ENCODE measurements around the gene ANGPTL1. TPM values are rescaled to one million over a fixed set of nuclear protein-coding genes. Genes with fewer than 3 reads are reported as not detected.

Gene ANGPTL1
- polyA plus RNA-seq, 1 experiment = 0.28 TPM

- CTCF ChIA-PET = interaction anchor here (1.5 kb wide), 1 partner anchor 133 kb away, joined by 4 read pairs; no protein-coding TSS in a partner anchor
- DNase-seq (ENCODE audit: low read depth) = peak; percentile 21
- no peaks in the 10 kb centered on the region for H3K27me3 ChIP-seq (ENCODE audit: control insufficient read depth, insufficient read depth, low read length)
- TF ChIP-seq, protein P1, sequence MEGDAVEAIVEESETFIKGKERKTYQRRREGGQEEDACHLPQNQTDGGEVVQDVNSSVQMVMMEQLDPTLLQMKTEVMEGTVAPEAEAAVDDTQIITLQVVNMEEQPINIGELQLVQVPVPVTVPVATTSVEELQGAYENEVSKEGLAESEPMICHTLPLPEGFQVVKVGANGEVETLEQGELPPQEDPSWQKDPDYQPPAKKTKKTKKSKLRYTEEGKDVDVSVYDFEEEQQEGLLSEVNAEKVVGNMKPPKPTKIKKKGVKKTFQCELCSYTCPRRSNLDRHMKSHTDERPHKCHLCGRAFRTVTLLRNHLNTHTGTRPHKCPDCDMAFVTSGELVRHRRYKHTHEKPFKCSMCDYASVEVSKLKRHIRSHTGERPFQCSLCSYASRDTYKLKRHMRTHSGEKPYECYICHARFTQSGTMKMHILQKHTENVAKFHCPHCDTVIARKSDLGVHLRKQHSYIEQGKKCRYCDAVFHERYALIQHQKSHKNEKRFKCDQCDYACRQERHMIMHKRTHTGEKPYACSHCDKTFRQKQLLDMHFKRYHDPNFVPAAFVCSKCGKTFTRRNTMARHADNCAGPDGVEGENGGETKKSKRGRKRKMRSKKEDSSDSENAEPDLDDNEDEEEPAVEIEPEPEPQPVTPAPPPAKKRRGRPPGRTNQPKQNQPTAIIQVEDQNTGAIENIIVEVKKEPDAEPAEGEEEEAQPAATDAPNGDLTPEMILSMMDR (IDR thresholded peaks at IDR 0.05; ENCODE audit: insufficient read depth, low read depth, low read length) = no peak
- POLR2A ChIA-PET = interaction anchor here (0.6 kb wide), 1 partner anchor 313 kb away, joined by 3 read pairs; no protein-coding TSS in a partner anchor
- H3K4me3 ChIP-seq (ENCODE audit: low read depth, low read length) = no peak overlapping the region
- no peaks in the 10 kb centered on the region; the same call in 1 of the 2 replicates for H3K36me3 ChIP-seq (ENCODE audit: control insufficient read depth, insufficient read depth, low read length)
Measured at GRCh38 chr1:178869119-178869697, 1.7 kb downstream of the ANGPTL1 start.

GRCh38 chr1:178868706-178869105, 2.2 kb downstream of the ANGPTL1 start:
- Histone ChIP-seq H3K36me3 (ENCODE audit: control insufficient read depth, insufficient read depth, low read length) (no peaks in the 10 kb centered on the region; the same call in 1 of the 2 replicates), H3K4me3 (ENCODE audit: low read depth, low read length) (no peak overlapping the region), H3K27me3 (ENCODE audit: control insufficient read depth, insufficient read depth, low read length) (no peaks in the 10 kb centered on the region)
- TF ChIP-seq, protein P1 (IDR thresholded peaks at IDR 0.05; ENCODE audit: insufficient read depth, low read depth, low read length) = no peak
- no peak for DNase-seq (ENCODE audit: low read depth)
- POLR2A ChIA-PET = interaction anchor here (0.6 kb wide), 1 partner anchor 314 kb away, joined by 3 read pairs; no protein-coding TSS in a partner anchor
- CTCF ChIA-PET = interaction anchor here (1.5 kb wide), 2 partner anchors 134 to 326 kb away, joined by 3 to 4 read pairs; no protein-coding TSS in a partner anchor

GRCh38 chr1:178867670-178868069, 3.2 kb downstream of the ANGPTL1 start:
- TF ChIP-seq, protein P1 (IDR thresholded peaks at IDR 0.05; ENCODE audit: insufficient read depth, low read depth, low read length) = no peak
- H3K4me3 ChIP-seq (ENCODE audit: low read depth, low read length) = no peak overlapping the region
- POLR2A ChIA-PET = no interaction called here
- H3K36me3 ChIP-seq (ENCODE audit: control insufficient read depth, insufficient read depth, low read length) = no peaks in the 10 kb centered on the region; the same call in 1 of the 2 replicates
- no peak for DNase-seq (ENCODE audit: low read depth)
- H3K27me3 ChIP-seq (ENCODE audit: control insufficient read depth, insufficient read depth, low read length) = no peaks in the 10 kb centered on the region
- CTCF ChIA-PET = interaction anchor here (1.5 kb wide), 2 partner anchors 135 to 325 kb away, joined by 3 to 4 read pairs; no protein-coding TSS in a partner anchor

- H3K4me3 ChIP-seq (ENCODE audit: low read depth, low read length) = no peak overlapping the region
- DNase-seq (ENCODE audit: low read depth) = no peak
- H3K36me3 ChIP-seq (ENCODE audit: control insufficient read depth, insufficient read depth, low read length) = no peaks in the 10 kb centered on the region; the same call in 1 of the 2 replicates
- CTCF ChIA-PET = no interaction called here
- no peaks in the 10 kb centered on the region for H3K27me3 ChIP-seq (ENCODE audit: control insufficient read depth, insufficient read depth, low read length)
- POLR2A ChIA-PET = interaction anchor here (0.6 kb wide), 1 partner anchor 46 kb away, joined by 4 read pairs; no protein-coding TSS in a partner anchor
- TF ChIP-seq, protein P1 (IDR thresholded peaks at IDR 0.05; ENCODE audit: insufficient read depth, low read depth, low read length) = no peak
Measured at GRCh38 chr1:178864326-178864725, 6.6 kb downstream of the ANGPTL1 start.

- H3K36me3 ChIP-seq (ENCODE audit: control insufficient read depth, insufficient read depth, low read length) = no peaks in the 10 kb centered on the region; the same call in 1 of the 2 replicates
- no peaks in the 10 kb centered on the region for H3K27me3 ChIP-seq (ENCODE audit: control insufficient read depth, insufficient read depth, low read length)
- CTCF ChIA-PET = no interaction called here
- POLR2A ChIA-PET = no interaction called here
- TF ChIP-seq, protein P1 (IDR thresholded peaks at IDR 0.05; ENCODE audit: insufficient read depth, low read depth, low read length) = no peak
- no peak for DNase-seq (ENCODE audit: low read depth)
- no peak overlapping the region for H3K4me3 ChIP-seq (ENCODE audit: low read depth, low read length)
Measured at GRCh38 chr1:178862864-178863263, 8.0 kb downstream of the ANGPTL1 start.

All from BJ (cell line).